IMR-90 (cell line): ENCODE measurements around the gene EPHX1. TPM values are rescaled to one million over a fixed set of nuclear protein-coding genes. Genes with fewer than 3 reads are reported as not detected.

Experiments used
- ATAC-seq: fragments of 200-7000 bp; cut with Tn5 transposase; 2 replicates; pipeline ENCODE4 v1.9.1; 2020; ENCODE audit warnings: low read depth, mild to moderate bottlenecking, moderate library complexity
- BruUV-seq: library from RNA; stranded (reverse); fragments of 400-500 nt; replicated peaks from 2 replicates; lab custom pipeline; 2021; lab: Mats Ljungman, UMichigan
- CTCF ChIA-PET: fragments of 300-600 bp; formaldehyde crosslinking; extraction: SDS; loops from one replicate; lab custom pipeline; 2021; ENCODE audit warnings: antibody characterized with exemption; lab: Yijun Ruan, JAX
- POLR2A ChIA-PET: fragments of 300-600 bp; sonication (Branson Sonifier 250); formaldehyde crosslinking; loops from one replicate; lab custom pipeline; 2022; ENCODE audit warnings: antibody characterized with exemption; ENCODE audit not compliant: unreplicated experiment; lab: Charles Lee
- DNase-seq: peaks from one replicate; pipeline ENCODE4 v3.0.0; 2013
- H2AFZ ChIP-seq: replicated peaks from 2 replicates; pipeline ENCODE3; 2013; ENCODE audit warnings: low read length, mild to moderate bottlenecking; ENCODE audit not compliant: poor library complexity
- H2AK5ac ChIP-seq: 2 replicates; pipeline ENCODE4 v1.6.1; 2013; ENCODE audit warnings: low read depth, low read length, inconsistent platforms
- H2AK9ac ChIP-seq: replicated peaks from 2 replicates; pipeline ENCODE3; 2013; ENCODE audit warnings: mild to moderate bottlenecking, low read depth, low read length, moderate library complexity; ENCODE audit not compliant: poor library complexity
- H2BK120ac ChIP-seq: 2 replicates; pipeline ENCODE4 v1.6.1; 2013; ENCODE audit warnings: low read depth, low read length, inconsistent platforms
- H2BK15ac ChIP-seq: 3 replicates; pipeline ENCODE4 v1.6.1; 2013; ENCODE audit warnings: low read depth, low read length, inconsistent platforms
- H2BK20ac ChIP-seq: 2 replicates; pipeline ENCODE4 v1.6.1; 2013; ENCODE audit warnings: low read depth, mild to moderate bottlenecking, inconsistent platforms, low read length, moderate library complexity
- H2BK5ac ChIP-seq: 2 replicates; pipeline ENCODE4 v1.6.1; 2013; ENCODE audit warnings: mild to moderate bottlenecking, low read depth, low read length, inconsistent platforms; ENCODE audit not compliant: poor library complexity, severe bottlenecking
- H3K14ac ChIP-seq: replicated peaks from 2 replicates; pipeline ENCODE4 v1.6.1; 2013; ENCODE audit warnings: low read depth, low read length, inconsistent platforms
- H3K18ac ChIP-seq: 2 replicates; pipeline ENCODE4 v1.6.1; 2013; ENCODE audit warnings: low read depth, low read length, control low read depth
- H3K23ac ChIP-seq: 2 replicates; pipeline ENCODE4 v1.6.1; 2013; ENCODE audit warnings: low read depth, low read length, inconsistent platforms
- H3K27ac ChIP-seq: 2 replicates; pipeline ENCODE4 v1.5.1; 2013; ENCODE audit warnings: mild to moderate bottlenecking, control low read depth, low read length; ENCODE audit not compliant: insufficient read depth
- H3K27me3 ChIP-seq: 2 replicates; pipeline ENCODE4 v1.6.1; 2013; ENCODE audit warnings: low read length; ENCODE audit not compliant: control insufficient read depth, insufficient read depth
- H3K36me3 ChIP-seq: 2 replicates; pipeline ENCODE4 v1.6.1; 2013; ENCODE audit warnings: low read length, mixed read lengths; ENCODE audit not compliant: control insufficient read depth, insufficient read depth
- H3K4ac ChIP-seq: 2 replicates; pipeline ENCODE4 v1.6.1; 2013; ENCODE audit warnings: low read depth, low read length, inconsistent platforms
- H3K4me1 ChIP-seq: 2 replicates; pipeline ENCODE4 v1.6.1; 2013; ENCODE audit warnings: low read length, mixed read lengths; ENCODE audit not compliant: control insufficient read depth, insufficient read depth
- H3K4me2 ChIP-seq: 2 replicates; pipeline ENCODE4 v1.6.1; 2013; ENCODE audit warnings: low read depth, mild to moderate bottlenecking, control low read depth, low read length, moderate library complexity
- H3K4me3 ChIP-seq: 2 replicates; pipeline ENCODE4 v1.5.1; 2013; ENCODE audit warnings: low read depth, mild to moderate bottlenecking, control low read depth, low read length, moderate library complexity; ENCODE audit not compliant: insufficient read depth
- H3K56ac ChIP-seq: 2 replicates; pipeline ENCODE4 v1.6.1; 2013; ENCODE audit warnings: low read length, inconsistent platforms; ENCODE audit not compliant: insufficient read depth; ENCODE audit errors: extremely low read depth
- H3K79me1 ChIP-seq, 2 experiments: 2 replicates each; pipeline ENCODE4 v1.6.1; 2013; ENCODE audit warnings: low read length in 2 of 2, inconsistent platforms in 1 of 2, low read depth in 1 of 2
- H3K9ac ChIP-seq: 2 replicates; pipeline ENCODE4 v1.6.1; 2013; ENCODE audit warnings: low read depth, low read length, control low read depth
- H3K9me1 ChIP-seq: 2 replicates; pipeline ENCODE4 v1.6.1; 2013; ENCODE audit warnings: low read length, inconsistent platforms; ENCODE audit not compliant: insufficient read depth
- H3K9me3 ChIP-seq: 2 replicates; pipeline ENCODE4 v1.6.1; 2013; ENCODE audit warnings: low read length; ENCODE audit not compliant: control insufficient read depth, insufficient read depth
- H4K20me1 ChIP-seq: 2 replicates; pipeline ENCODE4 v1.6.1; 2013; ENCODE audit warnings: low read length, inconsistent platforms; ENCODE audit not compliant: insufficient read depth
- H4K5ac ChIP-seq: 2 replicates; pipeline ENCODE4 v1.6.1; 2013; ENCODE audit warnings: mild to moderate bottlenecking, low read depth, low read length, control low read depth
- H4K8ac ChIP-seq, 2 experiments: 2 replicates each; pipeline ENCODE4 v1.6.1; 2013; ENCODE audit warnings: low read depth in 2 of 2, low read length in 2 of 2, control low read depth in 1 of 2, inconsistent platforms in 1 of 2
- H4K91ac ChIP-seq: 2 replicates; pipeline ENCODE4 v1.6.1; 2013; ENCODE audit warnings: low read depth, low read length, inconsistent platforms; ENCODE audit not compliant: insufficient read depth
- ELK1 ChIP-seq: fragments of 150-350 bp; IDR thresholded peaks from 2 replicates; pipeline ENCODE4 v1.6.1; 2016; ENCODE audit warnings: low read depth, mild to moderate bottlenecking, low read length, moderate library complexity, borderline replicate concordance
- MAZ ChIP-seq: IDR thresholded peaks from 2 replicates; pipeline ENCODE4 v1.6.1; 2012; ENCODE audit warnings: low read depth, mild to moderate bottlenecking, low read length, improper control_type of control experiment, moderate library complexity, borderline replicate concordance
- POLR2A ChIP-seq: IDR thresholded peaks from 2 replicates; pipeline ENCODE4 v1.6.1; 2012; ENCODE audit warnings: mild to moderate bottlenecking, low read depth, low read length
- WGBS, 2 experiments: methylation state at CpG; one replicate each; pipeline versions ENCODE4 v1.1.5 to v1.1.7; 2013; ENCODE audit warnings: missing lambda C conversion rate in 2 of 2; ENCODE audit not compliant: insufficient read length in 1 of 2; ENCODE audit errors: extremely low coverage in 2 of 2; 5-methylcytosine and 5-hydroxymethylcytosine counted together
- dilution Hi-C: fragments of 300-500 bp; cut with HindIII; formaldehyde crosslinking; loops from one replicate; pipeline ENCODE4 v1.14.3; 2018; ENCODE audit warnings: low sequenced_read_pairs; ENCODE audit not compliant: unreplicated experiment
- in situ Hi-C: fragments of 300-500 bp; cut with MboI; formaldehyde crosslinking; loops from 3 replicates; pipeline ENCODE4 v1.14.3; 2019; ENCODE audit warnings: low sequenced_read_pairs, inconsistent platforms, mixed read lengths
- intact Hi-C: fragments of 100-400 bp; cut with micrococcal nuclease; formaldehyde crosslinking; loops from 2 replicates; pipeline ENCODE4 v1.10.0; 2022
- polyA plus RNA-seq, 3 experiments: library from polyadenylated mRNA; depleted of rRNA; stranded (reverse); fragments of >200 nt; gene quantifications; 2 replicates each; pipeline ENCODE4 v1.2.3, GENCODE V29; 2012; ENCODE audit warnings: low replicate concordance in 1 of 3
- total RNA-seq: library from RNA; depleted of rRNA; stranded (reverse); fragments of >200 nt; gene quantifications from 2 replicates; pipeline ENCODE4 v1.2.3, GENCODE V29; 2012

EPHX1 gene
- total and polyA plus RNA-seq, 2 of the 4 experiments (the other 2 are of a cell fraction): 20.3 to 46.3 TPM

- Histone ChIP-seq H3K4me3 (no peak overlapping the region), H2AK5ac (no peak overlapping the region), H3K27me3 (no peaks in the 10 kb centered on the region), H4K20me1 (peaks cover 35% of the 10 kb centered on the region), H3K9me1 (peaks cover 11% of the 10 kb centered on the region), H2AFZ (no peak overlapping the region), H3K9me3 (no peaks in the 10 kb centered on the region), H3K18ac (no peak overlapping the region), H2BK120ac (no peak overlapping the region), H3K56ac (no peak overlapping the region), H3K4me2 (peak overlapping the region; percentile 94), H2BK5ac (no peak overlapping the region), H3K36me3 (peaks cover 9% of the 10 kb centered on the region; the same call in 1 of the 2 replicates), H4K8ac (peak overlapping the region in 1 of 2 experiments; percentile 88; a peak in 1 of 4 replicates), H3K4me1 (peaks cover 12% of the 10 kb centered on the region; the same call in 1 of the 2 replicates), H2BK20ac (no peak overlapping the region), H4K91ac (no peak overlapping the region), H3K23ac (0 out of 2 replicates have a peak overlapping the region, but pooled peaks have one; percentile 94), H3K14ac (peak overlapping the region; percentile 80; the same call in 1 of the 2 replicates), H3K4ac (0 out of 2 replicates have a peak overlapping the region, but pooled peaks have one; percentile 86), H3K79me1 (peaks cover 21 to 67% of the 10 kb centered on the region in 2 experiments), H3K27ac (no peak overlapping the region), H4K5ac (no peak overlapping the region), H2AK9ac (no peak overlapping the region), H2BK15ac (no peak overlapping the region), H3K9ac (no peak overlapping the region)
- no TSS peak for BruUV-seq
- TF ChIP-seq ELK1 (no peak), MAZ (no peak), POLR2A (no peak)
- ChIA-PET CTCF (interaction anchor here (0.9 kb wide), 1 partner anchor 118 kb away, joined by 3 read pairs; no protein-coding TSS in a partner anchor), POLR2A (no interaction called here)
- in situ Hi-C loops (no loop called here), dilution Hi-C loops (no loop called here), intact Hi-C loops (loop anchor here (1.0 kb wide), 1 partner anchor 96 kb away; no protein-coding TSS in a partner anchor)
- WGBS, 2 experiments: 70% methylated on average over 2 of the region's 5 CpGs; no CpG with 5 or more reads in 1 of the 2 experiments
- DNase-seq (no peak), ATAC-seq (no peak)
Measured at GRCh38 chr1:225880636-225881035, 70.7 kb downstream of the EPHX1 start.
